GM19468 (cell line): ENCODE measurements around the gene EXOC6B.

Experiments
- ATAC-seq: cut with Tn5 transposase; IDR thresholded peaks from one replicate; pipeline ENCODE4 v1.9.1; 2021; ENCODE audit warnings: mild to moderate bottlenecking, moderate library complexity, moderate number of reproducible peaks; ENCODE audit not compliant: unreplicated experiment; ENCODE audit errors: extremely low read depth

Gene EXOC6B

DNA sequence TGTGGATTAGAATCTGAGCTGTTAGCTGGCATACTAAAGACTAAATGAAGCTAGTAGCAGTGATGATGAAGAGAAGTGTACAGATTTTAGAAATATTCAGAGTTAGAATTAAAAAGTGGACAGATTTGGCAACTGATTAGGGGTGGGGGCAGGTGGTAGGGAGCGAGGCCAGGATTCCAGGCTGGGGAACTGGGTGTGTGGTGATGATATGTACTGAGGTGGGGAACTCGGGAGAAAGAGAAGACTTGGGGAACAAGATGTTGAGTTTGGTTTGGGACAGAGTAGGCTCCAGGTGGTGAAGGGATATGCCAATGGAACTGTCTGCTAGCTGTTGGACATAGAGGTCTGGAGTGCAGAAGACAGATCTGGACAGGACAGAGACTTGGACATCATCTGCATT is 669.0 kb downstream of the EXOC6B start:
- no peak for ATAC-seq

DNA sequence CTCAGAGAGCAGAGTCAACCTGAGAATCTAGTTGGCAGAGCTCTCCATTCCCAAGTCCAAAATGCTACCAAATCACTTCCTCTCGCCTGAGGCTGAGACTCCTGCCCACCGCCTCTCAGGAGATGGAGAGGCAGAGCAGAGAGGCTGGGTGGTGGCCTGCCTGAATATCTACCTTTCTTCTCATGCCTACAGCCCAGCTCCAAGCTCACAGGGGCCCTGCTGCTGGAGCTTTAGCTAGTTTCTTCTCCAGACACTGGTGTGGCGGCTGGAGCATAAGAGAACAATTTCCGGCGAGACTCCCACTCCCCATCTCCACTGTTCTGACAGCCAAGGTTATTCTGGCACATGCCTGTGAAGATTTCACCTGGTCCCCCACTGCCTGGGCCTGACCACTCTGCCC is 670.1 kb downstream of the EXOC6B start:
- ATAC-seq: no peak

DNA sequence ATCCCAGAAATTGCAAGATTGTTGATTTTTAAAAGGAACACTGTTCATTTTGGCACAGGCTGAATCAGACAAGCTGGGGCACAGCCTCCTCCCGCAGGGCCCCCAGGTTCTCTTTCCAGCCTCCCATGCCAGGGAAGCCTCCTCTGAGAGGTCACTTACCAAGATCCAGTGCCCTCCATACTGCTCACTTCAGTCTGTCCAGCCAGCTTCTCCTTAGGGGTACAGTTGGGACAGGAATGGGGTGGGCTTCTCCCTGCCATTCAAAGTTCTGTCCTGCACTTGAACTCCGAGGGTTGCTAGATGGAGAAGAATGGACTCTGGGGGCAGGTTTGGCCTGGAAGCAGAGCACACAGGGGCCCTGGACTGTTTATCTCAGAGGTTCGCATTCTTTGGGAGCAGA is 670.7 kb downstream of the EXOC6B start:
- no peak for ATAC-seq

DNA sequence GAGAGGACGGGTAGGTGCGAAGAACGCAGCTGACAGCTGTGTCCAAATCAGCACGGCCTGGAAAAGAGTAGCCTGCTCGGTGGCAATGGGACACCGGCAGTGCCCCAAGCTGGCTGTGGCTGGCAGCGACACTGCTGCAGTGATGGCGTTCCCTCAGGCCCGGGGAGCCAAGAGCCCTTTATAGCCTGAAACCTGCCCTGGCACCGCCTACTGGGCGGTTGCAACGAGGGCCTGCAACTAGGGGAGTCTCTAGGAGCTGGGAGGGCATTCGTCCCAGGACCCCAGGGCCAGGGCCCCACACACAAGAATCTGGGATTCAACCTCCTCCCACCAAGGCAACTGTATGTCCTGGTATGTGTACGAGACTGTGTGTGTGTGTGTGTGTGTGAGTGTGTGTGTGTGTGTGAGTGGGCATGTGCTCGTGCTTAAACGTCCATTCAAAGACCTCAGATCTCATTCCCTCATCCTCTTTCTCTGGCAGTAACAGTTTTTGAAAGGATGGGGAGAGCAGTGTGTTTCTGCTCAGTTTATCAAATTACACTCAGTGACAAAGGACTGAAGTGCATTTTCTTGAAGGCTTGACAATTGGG is 671.4 kb downstream of the EXOC6B start:
- ATAC-seq: no peak

DNA sequence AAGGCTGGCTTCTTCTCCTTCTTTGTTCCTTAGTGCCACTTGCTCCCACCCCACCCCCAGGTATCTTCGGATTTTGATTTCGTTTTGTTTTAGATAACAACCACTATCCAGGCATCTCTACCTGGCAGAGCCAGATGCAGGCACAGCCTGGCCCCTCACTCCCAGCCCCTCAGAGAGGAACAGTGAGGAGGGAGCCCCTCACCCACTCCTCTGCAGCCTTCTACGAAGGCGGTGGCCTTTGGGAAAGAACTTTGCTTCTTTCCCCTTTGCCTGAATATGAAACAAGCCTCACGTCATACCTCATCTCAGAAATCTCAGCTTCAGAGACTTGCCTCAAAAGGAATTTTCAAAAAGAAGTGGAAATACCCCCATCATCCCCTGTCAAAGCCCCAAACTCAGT is 671.9 kb downstream of the EXOC6B start:
- no peak for ATAC-seq

DNA sequence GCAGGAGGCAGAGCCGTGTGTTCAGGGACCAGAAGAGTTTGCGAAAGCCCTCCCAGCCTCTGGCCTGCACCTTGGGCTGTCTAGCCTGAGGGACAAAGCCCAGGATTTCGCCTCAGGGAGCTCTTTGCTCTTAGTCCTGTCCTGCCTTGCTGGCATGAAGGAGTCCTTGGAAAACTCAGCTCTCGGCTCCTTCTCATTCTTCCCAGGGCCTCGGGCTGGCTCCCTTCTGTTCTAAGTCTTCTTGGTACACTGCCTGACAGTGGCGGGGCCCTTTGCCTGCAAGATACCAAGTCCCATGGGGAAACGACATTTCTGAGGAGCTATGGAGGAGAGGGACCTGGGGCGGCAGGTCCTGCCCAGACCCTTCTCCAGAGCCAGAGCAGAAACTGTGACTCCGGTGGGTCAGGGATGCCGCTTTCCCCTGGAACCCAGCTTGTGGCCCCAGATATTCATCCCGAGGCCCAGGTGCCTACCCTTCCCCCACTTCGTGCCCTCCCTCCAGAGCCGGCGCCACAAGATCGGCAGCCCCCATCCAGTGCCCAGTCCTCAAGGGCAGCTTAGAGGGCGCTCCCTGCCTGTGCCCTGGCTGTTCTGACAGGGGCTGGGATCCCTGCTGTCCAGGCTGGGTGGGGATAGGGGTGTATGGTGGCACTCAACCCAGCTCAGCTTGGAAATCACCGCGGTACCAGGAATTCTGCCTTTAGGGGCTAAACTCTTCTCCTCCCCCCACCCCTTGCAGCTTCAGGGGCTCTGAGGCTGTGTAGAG is 672.6 kb downstream of the EXOC6B start:
- ATAC-seq: no peak

DNA sequence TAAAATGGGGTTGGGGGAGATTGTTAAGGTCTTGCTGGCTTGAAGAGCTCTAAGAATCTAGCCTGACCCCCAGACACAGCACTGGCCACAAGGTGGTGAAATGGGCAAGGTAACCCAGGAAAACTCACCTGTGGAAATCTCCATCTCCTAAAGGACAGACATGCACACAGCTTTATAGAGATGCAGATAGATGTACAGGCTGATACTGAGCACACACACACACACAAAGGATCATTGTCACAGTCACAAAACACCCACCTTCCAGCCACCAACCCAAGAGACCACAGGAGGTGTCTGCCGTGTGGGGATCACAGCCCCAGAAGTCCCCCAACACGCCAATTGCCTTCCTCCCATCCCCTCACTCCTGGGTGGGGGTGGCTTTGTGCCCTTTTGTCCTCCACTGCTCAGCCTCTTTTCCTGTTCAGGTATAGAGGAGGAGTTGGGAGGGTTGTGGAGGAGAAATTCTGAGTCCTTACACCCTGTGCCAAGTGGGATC is 674.9 kb downstream of the EXOC6B start:
- ATAC-seq: no peak

DNA sequence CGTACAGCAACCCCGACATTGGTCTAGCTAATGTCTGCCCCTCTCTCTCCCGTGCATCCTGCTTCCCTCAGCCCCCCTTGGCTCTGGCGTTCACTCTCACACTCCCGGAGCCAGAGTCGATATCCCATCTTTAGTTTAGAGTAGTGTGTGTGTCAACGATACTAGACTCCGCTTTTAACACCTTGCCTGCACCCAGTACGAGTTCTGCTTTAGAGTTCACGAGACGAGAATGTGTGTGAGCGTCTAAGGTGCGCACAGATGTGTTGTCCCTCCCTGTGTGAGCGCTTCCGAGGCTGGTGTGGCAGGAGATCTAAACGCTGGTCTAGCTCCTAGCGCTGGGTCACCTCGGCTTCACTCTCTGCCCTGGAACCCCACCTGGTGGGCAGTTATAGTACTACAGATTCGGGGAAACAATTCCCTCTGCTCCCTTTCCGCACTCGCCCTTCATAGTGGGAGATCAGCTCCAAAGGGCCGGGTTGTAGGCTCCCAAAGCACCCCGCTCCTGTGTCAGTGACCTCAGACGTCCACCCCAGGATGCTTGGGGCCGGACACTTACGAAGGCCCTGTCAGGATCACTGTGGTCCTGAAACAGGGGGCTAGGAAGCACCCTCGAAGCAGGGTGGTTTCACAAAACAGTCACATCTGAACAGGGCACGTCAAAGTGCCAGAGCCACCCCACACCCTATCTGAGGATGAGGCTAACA is 675.5 kb downstream of the EXOC6B start:
- no peak for ATAC-seq

DNA sequence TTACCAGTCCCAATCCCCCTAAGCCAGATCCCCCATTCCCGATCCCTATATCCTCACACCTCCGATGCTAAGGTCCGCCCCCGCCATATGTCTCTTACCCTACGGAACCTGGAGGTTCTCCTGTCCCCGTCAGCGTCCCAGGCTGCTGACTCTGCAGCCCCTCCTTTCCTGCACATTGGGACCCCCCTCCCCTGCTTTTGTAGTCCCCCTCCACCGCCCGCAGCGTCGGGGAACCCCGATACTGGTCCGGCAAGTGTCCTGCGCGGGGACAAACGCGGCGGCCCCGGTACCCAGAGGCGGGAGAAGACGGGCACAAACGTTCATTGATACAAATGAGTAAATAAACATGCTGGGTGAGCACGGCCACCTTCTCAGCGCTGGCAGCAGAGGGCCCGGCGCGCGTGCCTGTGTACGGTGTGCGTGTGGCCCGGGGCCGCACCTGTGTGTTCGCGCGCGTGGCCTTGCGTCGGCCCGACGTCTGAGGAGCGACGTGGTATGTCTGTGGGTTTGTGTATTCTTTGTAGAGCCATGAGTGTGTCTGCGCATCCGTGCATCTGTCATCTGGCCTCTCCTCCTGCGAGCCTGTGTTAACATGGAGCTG is 676.2 kb downstream of the EXOC6B start:
- ATAC-seq: no peak

DNA sequence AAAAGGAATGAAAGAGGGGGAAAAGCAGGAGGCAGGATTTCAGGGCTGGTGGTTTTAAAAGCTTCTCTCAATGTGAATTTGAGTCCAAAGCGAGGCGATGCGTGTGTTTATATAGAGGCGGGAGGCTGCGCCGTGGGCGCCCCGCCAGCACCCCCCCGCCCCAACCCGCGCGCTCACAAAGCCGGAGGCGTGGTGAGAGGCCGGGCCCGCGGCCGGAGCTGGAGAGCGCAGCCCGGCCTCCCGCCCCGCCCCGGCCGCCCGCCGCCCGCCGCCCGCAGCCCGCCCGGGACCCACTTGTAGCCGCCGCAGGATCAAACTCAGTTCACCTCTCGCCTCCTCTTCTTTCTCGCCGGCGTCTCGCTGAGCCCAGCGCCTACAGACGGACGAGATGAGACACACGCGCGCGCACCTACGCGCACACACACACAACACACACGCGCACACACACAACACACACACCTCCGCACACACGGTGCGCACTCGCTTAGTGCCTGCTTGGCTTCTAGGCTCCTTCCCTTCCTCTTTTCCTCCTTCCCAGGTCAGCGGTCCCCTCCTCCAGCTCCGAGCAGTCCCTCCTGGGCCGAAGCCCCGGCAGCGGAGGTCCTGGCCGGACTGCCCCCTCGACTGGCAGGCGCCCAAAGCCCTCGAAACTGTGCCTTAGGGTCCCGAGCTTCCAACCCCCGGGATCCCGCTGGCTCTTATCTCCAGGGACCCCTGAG is 676.8 kb downstream of the EXOC6B start:
- ATAC-seq: no peak

DNA sequence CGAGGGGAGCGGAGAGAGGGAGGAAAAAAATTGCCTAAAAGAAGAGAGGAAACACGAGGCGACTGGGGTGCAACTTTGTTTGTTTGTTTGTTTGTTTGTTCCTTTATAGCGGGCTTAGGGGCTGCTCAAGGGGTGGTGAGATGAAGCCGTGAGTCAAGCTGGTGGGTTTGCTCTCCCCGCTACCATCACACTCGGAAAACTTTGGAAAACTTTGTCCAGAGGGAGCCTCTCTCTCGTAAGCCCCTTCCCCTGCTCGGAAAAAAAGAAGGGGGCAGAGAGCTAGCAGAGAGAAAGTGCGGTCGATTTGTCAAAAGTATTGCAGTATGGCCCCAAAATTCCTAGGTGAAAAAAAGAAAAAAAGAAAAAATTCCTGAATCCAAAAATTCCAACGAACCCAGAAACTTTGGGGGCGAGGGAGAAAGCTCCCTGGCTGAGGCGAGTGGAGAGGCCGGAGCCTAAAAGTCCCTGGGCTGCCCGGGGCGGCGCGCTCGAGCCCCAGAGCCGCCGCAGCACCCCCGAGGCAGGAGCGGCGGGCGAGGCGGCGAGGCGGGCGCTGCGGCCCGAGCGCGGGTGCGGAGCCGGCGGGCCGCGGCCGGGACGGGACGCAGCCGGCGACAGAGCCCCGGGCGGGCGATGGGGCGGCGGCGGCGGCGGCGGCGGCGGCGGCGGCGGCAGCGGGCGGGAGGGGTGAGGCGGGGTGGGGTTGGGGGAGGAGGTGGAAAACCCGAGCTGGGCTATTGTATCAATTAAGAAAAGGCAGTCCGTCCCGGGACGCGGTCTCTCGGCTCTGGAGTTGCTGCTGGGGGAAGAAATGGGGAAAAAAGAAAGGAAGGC is 677.6 kb downstream of the EXOC6B start:
- ATAC-seq: no peak

DNA sequence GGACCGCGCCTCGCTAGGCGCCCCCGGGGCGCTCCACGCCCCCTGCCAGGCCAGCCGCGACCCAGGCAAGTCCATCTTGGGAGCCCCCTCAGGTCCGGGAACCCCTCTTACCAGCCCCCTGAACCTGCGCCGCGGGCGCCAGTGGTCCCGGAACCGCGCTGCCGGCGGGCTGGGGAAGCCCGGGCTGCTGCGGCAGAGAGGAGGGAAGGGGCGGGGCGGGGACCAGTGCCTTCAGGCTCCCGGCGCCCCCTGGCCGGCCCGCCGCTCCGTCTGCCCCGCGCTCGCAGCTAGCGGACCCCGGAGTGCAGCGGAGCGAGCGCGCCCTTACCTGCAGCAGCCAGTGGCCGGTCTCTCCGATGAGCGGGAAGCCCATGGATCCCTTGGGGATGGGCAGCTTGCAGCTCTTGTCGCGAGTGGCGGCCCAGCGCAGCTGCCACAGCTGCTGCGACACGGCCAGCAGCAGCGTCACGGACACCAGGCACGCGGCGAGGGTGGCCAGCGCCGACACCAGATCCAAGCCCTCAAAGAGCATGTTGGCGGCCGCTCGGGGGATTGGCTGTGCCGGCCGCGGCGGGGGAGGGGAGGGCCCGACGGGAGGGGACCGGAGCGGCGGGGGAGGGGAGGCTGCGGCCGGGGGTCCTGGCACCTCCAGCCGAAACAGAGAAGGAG is 678.4 kb downstream of the EXOC6B start, which contains the start of gene CYP26B1:
CYP26B1 (minus strand) TSS at position 560 of the 669 bp plus-strand sequence; CDS start at position 532, 28 bp downstream.
- ATAC-seq: no peak

DNA sequence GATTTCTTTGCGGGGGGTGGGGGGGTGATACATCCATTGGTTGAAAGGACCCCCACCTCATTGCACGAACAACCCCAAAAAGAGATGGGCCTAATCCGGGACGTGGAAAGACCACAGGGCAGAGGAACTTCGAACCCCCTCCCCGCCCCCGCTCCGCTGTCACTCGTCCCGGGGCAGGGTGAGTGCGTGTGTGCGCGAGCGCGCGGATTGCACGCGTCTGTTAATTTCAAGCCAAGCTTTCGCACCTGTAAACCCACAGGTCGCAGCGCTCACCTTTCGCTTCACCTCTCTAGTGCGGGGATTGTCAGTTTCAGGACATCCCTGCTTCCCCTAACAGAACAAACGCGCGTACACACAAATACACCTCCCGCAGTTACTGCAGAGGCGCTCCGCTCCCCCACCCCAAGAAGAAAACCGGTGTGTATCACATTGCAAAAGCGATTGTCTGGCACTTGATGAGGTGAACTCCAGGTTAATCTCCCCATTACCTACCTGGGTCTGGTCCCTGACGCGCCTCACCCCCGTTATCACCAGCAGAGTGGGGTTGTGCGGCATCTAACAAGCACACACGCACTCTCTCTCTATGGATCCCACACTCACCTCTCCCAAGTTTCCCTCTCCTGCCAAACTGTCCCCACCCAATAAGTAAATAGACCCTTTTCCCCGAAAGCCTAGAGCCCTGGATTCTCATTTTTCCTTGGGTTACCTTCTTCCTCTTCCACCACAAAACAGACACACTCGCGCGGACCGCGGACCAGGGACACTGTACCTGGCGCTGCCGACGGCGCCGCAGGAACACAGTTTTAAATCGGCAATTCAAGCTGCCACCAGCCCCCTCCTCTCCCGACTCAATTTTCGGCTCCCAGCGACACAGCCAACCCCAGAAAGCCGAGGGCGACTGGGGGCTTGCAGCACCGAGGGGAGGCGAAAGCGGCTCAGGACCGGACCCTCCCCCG is 679.2 kb downstream of the EXOC6B start:
- ATAC-seq: no peak

DNA sequence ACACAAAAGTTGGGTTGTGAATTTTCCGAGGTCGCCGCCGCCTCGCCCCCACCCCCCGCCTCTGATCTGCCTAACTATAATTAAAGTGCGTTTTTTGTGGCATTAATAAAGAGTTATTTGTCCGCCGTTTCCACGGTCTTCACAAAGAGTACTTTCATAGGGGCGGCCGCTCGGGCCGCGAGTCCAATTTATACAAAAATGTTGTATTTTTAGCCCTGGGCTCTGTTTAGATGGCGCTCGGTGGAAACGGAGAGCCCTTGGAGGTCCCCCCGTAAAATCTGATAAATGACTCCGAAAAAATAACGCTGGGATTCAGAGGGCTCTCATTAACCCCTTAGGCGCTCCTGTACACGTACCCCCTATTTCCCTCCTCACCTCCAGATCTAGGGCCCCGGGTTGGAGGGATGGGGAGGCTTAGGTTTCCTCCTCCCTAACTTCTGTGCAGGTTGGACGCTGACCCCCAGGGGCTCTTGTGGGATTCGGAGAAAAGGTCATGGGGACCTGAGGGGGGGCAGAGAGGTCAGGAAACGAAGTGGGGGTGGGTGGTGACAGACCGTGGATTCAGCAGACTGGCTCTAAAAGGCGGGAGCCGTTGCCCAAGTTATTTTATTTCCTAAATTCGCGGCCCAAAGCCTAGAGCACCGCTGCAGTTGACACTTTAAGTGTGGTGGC is 680.0 kb downstream of the EXOC6B start:
- ATAC-seq: no peak

DNA sequence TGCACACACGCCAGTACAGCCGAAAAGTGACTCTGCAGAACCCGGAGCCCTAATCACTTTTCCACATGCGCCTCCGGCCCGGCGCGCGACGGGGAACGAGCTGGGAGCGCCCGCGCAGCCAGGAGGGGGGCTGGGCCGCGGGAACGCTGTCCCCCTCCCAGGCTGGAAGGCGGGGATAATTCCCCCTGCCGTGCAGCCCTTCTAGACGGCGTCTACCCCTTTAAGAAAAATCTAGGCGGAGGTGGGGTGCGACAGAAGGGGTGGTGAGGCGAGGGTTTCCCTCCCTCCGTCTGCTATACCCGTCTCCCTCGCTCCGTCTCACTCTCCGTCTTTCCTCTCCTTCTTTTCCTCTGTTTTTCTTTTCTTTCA is 680.6 kb downstream of the EXOC6B start:
- no peak for ATAC-seq

DNA sequence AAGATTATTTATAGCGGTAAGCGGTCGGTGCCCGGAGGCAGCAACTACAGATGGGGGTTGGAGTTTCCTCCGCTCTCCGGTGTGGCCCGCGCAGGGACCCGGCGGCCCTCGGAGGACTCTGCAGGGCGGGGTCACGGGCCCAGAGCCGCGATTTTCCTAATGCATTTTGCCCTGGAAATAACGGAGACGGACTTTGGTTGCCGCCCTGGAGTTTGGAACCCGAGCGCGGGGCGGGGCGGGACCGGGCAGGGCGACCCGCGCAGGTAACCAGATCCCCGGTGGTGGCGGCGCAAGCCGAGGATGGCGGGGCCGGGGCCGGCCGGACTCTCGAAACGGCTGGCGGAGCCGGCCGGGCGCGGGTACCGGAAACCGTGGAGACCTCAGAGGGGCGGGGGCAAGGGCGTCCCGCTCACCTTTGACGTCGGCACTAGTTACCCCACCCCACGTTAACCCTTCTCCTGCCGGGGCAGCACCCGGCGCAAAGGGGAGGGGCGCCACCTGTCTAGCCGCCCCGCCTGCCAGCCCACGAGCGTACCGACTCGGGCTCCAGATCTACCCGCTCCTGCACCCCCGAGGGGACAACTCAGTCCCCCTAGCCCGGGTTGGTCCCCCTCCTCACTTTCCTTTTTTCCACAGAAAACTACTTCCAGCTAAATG is 681.1 kb downstream of the EXOC6B start:
- no peak for ATAC-seq

DNA sequence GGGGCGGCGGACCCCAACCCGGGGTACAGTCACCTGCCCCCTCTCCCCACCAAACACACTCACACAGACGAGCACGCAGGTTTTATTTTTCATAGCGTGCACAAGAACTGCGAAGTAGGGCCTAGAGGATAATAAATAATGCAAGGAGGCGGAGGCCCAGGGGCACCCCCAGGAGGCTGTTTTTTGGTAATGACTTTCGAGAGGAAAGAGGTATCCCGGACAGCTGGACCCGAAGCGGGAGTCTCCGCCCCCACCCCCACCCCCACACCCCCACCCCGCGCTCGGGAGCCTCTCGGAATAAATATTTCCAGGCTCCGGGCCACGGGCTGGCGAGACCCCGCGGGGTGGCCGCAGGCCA is 681.6 kb downstream of the EXOC6B start:
- no peak for ATAC-seq
